ENCODE measurements around the gene SEC23B.

Gene SEC23B

DNA sequence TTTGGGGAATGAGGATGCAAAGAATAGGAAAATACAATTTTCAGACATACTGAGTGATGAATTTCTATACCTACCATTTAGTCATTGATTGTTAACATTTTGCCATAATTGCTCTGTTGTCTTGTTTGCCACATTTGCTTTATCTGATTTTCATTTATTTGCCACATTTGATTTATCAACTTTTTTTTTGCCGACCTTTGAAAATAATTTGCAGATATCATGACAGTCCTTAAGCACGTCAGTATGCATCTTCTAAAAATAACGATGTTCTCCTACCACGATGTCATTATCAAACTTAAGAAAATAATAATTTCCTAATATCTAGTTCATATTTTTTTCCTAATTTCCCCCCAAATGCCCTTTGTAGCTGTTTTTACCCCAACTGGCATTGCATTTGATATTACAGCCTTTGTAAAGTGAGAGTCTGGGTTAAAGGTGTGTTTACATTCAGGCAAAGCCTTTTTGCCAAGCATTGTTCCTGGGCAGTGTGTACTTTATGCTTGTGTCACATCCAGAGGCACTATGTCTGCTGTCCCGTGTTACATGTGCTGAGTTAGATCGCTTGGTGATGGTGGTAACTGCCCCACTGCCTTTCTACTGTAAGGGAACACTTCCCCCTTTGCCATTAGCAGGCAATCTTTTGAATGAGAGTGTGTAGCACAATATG is 26.4 kb downstream of the SEC23B start:
- in situ Hi-C loops (cut with MboI; ENCODE audit: low pct_unique_long_range_greater_than_20kb, low sequenced_read_pairs, unreplicated experiment) = no loop called here
- DNase-seq (ENCODE audit: low spot score) = no peak
- TF ChIP-seq, protein P1, sequence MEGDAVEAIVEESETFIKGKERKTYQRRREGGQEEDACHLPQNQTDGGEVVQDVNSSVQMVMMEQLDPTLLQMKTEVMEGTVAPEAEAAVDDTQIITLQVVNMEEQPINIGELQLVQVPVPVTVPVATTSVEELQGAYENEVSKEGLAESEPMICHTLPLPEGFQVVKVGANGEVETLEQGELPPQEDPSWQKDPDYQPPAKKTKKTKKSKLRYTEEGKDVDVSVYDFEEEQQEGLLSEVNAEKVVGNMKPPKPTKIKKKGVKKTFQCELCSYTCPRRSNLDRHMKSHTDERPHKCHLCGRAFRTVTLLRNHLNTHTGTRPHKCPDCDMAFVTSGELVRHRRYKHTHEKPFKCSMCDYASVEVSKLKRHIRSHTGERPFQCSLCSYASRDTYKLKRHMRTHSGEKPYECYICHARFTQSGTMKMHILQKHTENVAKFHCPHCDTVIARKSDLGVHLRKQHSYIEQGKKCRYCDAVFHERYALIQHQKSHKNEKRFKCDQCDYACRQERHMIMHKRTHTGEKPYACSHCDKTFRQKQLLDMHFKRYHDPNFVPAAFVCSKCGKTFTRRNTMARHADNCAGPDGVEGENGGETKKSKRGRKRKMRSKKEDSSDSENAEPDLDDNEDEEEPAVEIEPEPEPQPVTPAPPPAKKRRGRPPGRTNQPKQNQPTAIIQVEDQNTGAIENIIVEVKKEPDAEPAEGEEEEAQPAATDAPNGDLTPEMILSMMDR (IDR thresholded peaks at IDR 0.05; ENCODE audit: extremely low read depth, insufficient read depth, missing control alignments) = no peak

DNA sequence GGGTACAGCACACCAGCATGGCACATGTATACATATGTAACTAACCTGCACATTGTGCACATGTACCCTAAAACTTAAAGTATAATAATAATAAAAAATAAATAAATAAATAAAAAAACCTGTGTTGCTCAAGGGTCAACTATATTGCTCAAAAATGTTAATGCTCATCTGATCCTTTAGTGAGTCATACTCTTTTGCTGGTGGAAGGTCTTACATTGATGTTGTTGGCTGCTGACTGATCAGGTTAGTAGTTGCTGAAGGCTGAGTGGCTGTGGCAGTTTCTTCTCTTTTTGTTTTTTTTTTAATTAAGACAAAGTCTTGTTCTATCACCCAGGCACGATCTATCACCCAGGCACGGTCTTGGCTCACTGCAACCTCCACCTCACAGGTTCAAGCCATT is 29.9 kb downstream of the SEC23B start:
- in situ Hi-C loops (cut with MboI; ENCODE audit: low pct_unique_long_range_greater_than_20kb, low sequenced_read_pairs, unreplicated experiment) = no loop called here
- DNase-seq (ENCODE audit: low spot score) = no peak
- TF ChIP-seq, protein P1 (IDR thresholded peaks at IDR 0.05; ENCODE audit: extremely low read depth, insufficient read depth, missing control alignments) = no peak

DNA sequence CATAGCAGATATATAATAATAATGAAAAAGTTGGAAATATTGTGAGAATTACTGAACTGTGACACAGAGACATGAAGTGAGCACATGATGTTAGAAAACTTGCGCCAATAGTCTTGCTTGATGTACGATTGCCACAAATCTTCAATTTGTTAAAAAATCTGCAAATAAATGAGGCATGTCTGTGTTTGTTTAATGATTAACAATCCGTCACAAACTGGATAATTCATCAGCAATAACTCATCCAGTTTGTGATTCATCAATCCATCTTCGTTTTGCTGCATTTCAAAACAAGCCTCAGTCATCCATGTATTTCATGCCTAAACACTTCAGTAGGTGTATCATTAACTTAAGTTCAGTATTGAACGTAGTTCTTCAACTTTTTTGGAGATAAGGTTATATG is 34.0 kb downstream of the SEC23B start:
- in situ Hi-C loops (cut with MboI; ENCODE audit: low pct_unique_long_range_greater_than_20kb, low sequenced_read_pairs, unreplicated experiment) = no loop called here

DNA sequence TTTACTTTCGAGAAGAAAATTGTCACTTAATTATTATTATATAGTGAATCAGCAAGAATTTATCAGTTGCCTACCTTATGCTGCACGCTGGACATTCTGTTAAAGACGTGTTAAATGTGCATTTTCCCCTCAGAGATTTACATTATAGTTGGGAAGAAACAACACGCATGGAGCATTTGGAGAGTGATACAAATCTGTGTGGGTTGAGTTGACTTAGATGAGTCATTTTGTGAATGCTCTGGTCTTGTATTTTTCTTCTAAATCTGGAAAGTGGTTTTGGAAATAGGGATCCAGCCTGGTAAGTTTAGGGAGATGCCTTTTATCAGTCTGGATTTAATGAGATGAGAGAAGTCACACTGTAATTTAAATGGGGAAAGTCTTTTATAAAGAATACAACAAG is 35.5 kb downstream of the SEC23B start:
- no peak for DNase-seq (ENCODE audit: low spot score)
- TF ChIP-seq, protein P1 (IDR thresholded peaks at IDR 0.05; ENCODE audit: extremely low read depth, insufficient read depth, missing control alignments) = no peak
- in situ Hi-C loops (cut with MboI; ENCODE audit: low pct_unique_long_range_greater_than_20kb, low sequenced_read_pairs, unreplicated experiment) = no loop called here

More for the DNA sequence above, 34.0 kb downstream of the SEC23B start:
- TF ChIP-seq, protein P1 (IDR thresholded peaks at IDR 0.05; ENCODE audit: extremely low read depth, insufficient read depth, missing control alignments) = no peak
- no peak for DNase-seq (ENCODE audit: low spot score)

DNA sequence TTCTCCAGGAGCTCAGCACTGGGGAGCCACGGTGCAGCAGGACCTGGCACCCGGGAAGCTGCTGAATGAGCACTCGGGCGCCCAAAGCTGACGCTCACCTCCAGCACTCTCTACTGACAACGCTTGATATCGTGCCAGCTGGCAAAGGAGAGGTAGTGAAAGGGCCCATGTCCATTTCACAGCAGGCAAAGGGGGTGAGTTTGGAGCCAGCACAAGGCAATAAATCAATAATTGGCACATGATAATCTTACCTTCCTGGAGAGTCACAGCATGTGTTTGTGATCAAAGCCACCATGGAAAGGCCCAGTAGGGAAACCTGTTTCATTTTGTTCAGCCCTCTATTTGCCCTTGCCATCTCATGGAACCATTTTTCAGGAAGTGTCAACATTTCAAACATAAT is 36.2 kb downstream of the SEC23B start:
- in situ Hi-C loops (cut with MboI; ENCODE audit: low pct_unique_long_range_greater_than_20kb, low sequenced_read_pairs, unreplicated experiment) = no loop called here
- TF ChIP-seq, protein P1 (IDR thresholded peaks at IDR 0.05; ENCODE audit: extremely low read depth, insufficient read depth, missing control alignments) = no peak
- no peak for DNase-seq (ENCODE audit: low spot score)

DNA sequence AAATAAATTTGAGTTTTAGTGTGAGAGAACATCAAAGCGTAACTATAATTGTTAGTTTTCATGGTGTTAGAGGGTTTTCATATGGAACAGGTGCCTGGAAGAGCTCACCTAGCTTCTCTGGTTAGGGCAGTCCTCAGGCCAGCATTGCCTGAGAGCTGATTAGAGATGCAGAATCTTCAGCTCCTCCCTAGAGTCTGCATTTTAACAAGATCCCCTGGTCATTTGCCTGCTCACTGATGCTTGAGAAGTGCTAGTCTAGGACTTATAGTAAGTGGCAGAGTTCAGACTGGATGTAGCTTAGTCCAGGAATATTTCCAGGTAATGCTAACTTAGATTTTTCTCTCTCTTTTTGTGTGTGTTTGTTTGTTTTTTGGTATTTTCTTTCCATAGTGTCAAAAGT is 37.8 kb downstream of the SEC23B start:
- DNase-seq (ENCODE audit: low spot score) = no peak
- in situ Hi-C loops (cut with MboI; ENCODE audit: low pct_unique_long_range_greater_than_20kb, low sequenced_read_pairs, unreplicated experiment) = no loop called here
- TF ChIP-seq, protein P1 (IDR thresholded peaks at IDR 0.05; ENCODE audit: extremely low read depth, insufficient read depth, missing control alignments) = no peak
